HG03103 (cell line): ENCODE measurements around the gene DAPP1.
"Not testable (repeated sequence)": the region's sequence is repeated elsewhere in the genome, so short reads cannot be mapped to it uniquely, and the experiment has no call there.

Experiments
- ATAC-seq: cut with Tn5 transposase; IDR thresholded peaks from one replicate; pipeline ENCODE4 v1.9.1; 2021; ENCODE audit warnings: low read depth; ENCODE audit not compliant: unreplicated experiment

The DAPP1 gene

GRCh38 chr4:99816545-99817308 is at the start of gene DAPP1:
Gene DAPP1 (plus strand): TSS chr4:99816827. CDS start chr4:99816914, 87 bp downstream.
- ATAC-seq: peak; percentile 96

DNA sequence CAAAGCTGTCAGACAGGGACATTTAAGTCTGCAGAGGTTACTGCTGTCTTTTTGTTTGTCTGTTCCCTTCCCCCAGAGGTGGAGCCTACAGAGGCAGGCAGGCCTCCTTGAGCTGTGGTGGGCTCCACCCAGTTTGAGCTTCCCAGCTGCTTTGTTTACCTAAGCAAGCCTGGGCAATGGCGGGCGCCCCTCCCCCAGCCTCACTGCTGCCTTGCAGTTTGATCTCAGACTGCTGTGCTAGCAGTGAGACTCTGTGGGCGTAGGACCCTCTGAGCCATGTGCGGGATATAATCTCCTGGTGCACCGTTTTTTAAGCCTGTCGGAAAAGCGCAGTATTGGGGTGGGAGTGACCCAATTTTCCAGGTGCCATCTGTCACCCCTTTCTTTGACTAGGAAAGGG is 45.8 kb upstream of the DAPP1 start:
- ATAC-seq: not testable (repeated sequence)

DNA sequence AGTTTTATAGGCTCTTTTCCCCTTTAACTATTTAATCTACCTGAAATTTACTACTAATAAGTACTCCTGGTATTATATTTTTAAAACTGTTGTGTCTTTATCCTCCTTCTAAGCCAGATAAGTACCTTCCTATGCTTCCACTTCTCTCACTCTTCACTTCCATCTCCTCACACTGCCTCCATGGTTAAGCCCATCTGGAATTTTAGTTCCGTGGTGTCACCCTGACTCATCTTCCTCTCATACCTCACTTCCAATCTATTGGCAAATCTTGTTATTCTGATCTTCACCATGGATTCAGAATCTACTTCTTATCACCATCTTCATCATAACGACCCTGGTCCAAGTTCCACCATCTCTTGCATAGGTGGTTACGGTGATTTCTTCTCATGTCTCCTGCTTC is 32.7 kb upstream of the DAPP1 start:
- ATAC-seq: no peak

GRCh38 chr4:99784842-99785241 is 31.8 kb upstream of the DAPP1 start:
- no peak for ATAC-seq

GRCh38 chr4:99790796-99791617 is 25.6 kb upstream of the DAPP1 start:
- no peak for ATAC-seq

DNA sequence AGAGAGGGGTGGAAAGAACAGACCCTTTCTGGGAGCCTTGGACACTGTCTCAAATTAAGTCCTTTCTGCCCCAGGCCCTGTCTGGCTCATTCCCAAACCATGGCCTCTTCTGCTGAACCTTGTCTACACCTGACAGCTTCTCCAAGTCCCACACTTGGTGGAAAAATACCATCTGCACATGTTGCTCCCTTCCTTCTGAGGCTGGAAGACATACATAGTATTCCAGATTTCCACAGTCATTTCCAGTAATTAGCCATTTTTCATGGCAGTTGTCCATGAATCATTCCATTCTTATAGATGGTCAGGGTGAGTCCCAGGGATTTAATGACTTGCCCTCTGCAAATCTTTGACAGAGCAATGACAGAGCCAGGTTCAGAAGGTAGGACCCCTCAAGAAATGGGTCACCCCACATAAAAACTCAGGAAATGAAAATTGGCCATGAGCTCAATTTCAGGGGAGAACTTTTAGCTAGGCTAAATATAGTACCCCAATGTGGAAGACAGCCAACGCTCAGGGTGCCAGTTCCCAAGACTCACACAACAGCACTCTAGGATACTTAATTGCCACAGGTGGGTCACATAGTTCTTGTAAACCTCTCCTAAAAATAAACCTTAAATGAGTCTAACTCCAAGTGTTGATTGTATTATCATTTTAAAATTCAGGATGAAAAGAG is 16.2 kb upstream of the DAPP1 start:
- no peak for ATAC-seq

- ATAC-seq: no peak
Measured at GRCh38 chr4:99801005-99801699, 15.5 kb upstream of the DAPP1 start.

- ATAC-seq: no peak
Measured at GRCh38 chr4:99803566-99804101, 13.0 kb upstream of the DAPP1 start.

DNA sequence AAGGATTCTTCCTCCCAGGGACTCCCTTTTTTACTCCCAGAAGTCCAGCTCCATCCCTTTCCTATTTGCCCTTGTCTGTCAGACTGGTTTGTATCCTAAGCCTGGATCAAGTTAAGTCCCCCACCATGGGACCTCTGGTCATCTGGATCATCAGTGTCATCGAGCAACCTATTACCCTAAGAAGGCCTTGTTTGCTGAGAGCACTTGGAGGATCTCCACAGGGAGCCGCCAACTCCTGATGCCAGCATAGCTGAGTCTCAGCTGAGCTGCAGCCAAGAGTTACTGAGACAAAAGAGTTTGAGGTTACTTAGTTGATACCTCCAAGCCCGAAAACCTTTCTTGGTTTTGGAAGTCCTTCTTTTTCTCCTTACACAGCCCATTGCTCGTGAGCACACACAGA is 10.1 kb upstream of the DAPP1 start:
- no peak for ATAC-seq

- no peak for ATAC-seq
Measured at GRCh38 chr4:99807666-99808065, 9.0 kb upstream of the DAPP1 start.

DNA sequence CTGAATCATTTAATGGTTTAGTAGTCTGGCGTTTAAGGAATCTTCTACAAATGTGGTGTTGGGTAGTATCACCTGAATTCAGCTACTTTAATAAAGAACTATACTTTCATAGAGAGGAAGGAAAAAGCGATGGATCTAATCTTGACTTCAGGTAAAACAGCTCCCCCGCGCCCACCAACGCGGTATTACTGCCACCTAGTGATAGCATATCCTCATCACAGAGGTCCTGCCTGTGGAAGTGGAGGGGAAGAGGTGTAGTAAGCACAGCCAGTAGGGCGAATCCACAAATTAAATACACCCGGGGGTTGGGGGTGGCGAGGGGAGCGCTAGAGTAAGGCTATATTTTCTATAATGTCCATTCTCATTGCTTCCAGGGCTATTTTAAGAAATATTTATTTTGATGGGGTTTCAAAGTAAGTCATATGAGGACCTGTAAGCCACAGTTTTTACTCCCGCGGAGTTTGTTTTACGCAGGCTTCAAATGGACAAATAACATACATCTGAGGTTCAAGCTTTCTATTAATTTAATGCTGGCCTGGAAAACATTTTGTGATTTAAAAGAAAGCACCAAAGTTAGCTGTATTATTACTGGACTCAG is 8.3 kb upstream of the DAPP1 start:
- ATAC-seq: peak; percentile 82

DNA sequence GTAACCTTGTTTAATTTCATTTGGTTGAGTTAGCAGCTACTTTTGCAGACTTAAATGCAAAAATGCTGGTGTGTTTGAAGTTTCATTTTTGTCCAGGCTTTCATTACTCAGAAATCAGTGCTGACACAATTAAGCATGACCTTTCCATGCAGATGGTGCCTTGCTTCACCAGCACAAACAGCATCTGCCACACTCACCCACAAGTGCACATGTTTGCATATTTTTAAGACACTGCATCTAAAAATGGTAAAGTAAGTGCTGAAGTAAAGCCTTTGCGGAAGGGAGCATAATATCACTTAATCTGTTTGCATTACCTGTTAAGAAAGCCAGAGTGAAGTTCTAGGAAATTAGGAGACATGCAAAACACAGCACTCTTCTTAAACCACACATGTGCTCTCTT is 7.3 kb upstream of the DAPP1 start:
- ATAC-seq: no peak

DNA sequence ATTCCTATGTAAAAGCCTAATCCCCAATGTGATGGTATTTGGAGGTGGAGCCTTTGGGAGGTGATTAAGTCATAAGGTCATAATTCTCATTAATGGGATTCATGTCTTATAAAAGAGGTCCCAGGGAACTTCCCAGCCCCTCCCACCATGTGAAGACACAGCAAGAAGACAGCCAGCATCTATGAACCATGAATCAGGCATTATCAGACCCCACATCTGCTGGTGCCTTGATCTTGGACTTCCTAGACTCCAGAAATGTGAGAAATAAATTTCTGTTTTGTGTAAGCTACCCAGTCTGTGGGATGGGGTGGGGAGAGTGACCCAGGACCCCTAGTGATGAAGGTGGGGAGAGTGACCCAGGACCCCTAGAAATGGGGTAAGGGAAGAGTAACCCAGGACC is 6.1 kb upstream of the DAPP1 start:
- ATAC-seq: no peak

DNA sequence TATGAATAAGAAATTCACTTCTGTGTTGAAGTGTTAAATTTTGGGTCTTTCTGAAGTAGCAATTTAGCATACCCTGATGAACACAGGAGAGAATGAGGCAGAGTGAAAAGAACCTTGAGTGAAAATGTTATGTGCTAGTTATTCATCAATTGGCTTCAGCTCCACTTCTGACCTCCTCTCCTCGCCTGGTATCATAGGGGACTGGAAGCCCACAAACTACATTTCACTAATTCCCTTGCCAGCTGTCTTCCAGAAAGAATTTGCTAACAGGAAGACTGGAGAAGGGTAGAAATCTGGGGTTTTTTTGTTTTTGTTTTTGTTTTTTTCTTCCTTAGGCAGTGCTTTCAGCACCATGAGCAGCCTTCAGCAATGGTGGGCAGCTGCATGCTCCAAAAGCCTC is 5.5 kb upstream of the DAPP1 start:
- no peak for ATAC-seq

DNA sequence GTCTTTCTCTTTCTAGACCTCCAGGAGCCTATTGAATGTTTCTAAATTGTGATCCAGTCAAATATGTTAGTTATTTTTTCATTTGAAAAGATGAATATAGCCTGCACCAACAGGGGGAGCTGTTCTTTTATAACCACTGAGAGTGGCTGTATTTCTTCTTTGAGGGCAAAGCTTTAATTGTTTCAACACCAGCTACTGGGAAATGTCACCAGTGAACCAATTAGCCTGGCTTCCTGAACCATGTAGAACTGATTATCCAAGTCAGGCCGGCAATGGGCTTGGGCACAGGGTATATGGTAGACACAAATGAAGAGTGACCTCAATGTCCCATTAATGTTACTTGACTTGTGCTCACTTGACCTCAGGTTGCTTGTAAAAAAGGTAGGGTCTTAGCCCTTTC is 4.8 kb upstream of the DAPP1 start:
- no peak for ATAC-seq

DNA sequence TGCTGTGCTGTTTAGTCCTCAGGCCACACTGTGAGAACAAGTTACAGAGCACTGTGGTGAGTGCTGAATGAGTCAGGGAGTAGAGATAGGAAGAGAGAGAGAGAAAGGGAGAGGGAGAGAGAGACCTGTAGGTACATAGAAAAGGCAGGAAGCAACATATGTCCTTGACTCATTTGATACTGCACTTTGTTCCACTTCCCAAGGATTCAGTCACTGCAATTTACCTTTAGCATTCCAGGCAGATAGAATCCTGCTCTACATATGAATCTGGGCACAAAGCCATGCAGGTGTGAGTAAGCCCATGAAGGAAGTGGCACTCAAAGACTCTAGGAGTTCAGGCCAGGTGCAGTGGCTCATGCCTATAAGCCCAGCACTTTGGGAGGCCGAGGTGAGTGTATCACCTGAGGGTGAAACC is 1.0 kb upstream of the DAPP1 start:
- ATAC-seq: no peak

GRCh38 chr4:99817309-99817890 is 773 bp downstream of the DAPP1 start:
- no peak for ATAC-seq

DNA sequence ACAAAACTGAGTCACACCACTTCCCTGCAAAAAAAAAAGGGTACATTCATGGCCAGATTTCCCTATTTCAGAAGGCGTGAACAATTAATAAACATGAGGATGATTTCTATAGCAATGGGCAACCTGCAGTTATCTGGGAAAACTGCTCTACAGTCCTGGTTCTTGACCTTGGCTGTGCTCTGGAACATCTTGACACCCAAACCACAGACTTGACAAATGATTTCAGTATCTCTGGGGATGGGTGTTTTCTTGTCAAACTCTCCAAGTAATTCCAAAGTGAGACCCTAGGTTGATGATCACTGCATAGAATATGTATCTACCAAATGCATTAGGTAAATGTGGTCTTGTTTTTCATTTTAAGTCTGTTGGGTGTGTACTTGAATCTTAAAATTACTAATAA is 2.0 kb downstream of the DAPP1 start:
- no peak for ATAC-seq

DNA sequence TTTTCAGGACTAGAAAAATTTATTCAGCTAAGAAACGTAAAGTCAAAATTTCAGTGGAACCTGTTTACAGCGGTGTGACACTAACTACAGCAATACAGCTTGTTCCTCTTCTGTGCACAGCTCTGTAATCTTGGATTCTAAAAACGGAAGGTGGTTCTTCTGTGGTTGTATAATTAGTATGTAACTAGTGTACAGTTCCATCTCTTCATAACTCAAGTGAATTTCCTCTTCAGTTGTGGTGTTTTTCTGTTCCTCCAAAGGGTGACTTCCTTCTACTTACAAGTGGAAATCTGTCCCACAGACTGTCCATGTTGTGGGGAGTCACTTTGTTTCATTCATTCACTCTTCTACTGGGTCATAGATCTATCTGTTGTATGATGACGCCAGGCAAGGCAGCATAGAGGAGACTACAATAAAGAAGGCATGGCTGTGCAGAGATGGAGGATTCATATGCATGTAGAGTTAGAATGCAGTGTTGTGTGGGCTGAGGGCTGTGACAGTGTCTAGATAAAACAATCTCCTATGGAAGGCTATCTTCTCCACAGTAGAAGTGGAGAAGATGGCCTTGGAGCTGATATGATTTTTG is 5.4 kb downstream of the DAPP1 start:
- peak; percentile 74 for ATAC-seq
